Mucosa of descending colon (tissue), 3 donors: ENCODE results near the gene BUD23. TPM values are rescaled to one million over a fixed set of nuclear protein-coding genes. Genes with fewer than 3 reads are reported as not detected.
A peak's percentile ranks its signal among the peaks of the same experiment; 100 is the strongest.

Source experiments
- ATAC-seq: fragments of 200-7000 bp; cut with Tn5 transposase; one replicate; pipeline ENCODE4 v1.9.1; 2020; ENCODE audit warnings: mild to moderate bottlenecking, moderate library complexity
- DNase-seq, 3 donors: peaks; one replicate each; pipeline ENCODE4 v3.0.0-alpha.2; 2020
- H3K36me3 ChIP-seq: fragments of 200-600 bp; one replicate; pipeline ENCODE4 v1.8.0; 2021; ENCODE audit warnings: low read depth, mild to moderate bottlenecking
- H3K4me1 ChIP-seq: fragments of 200-600 bp; one replicate; pipeline ENCODE4 v1.8.0; 2021; ENCODE audit warnings: low read depth, mild to moderate bottlenecking
- H3K4me3 ChIP-seq: fragments of 200-600 bp; one replicate; pipeline ENCODE4 v1.8.0; 2021; ENCODE audit warnings: mild to moderate bottlenecking
- H3K9me3 ChIP-seq: fragments of 200-600 bp; one replicate; pipeline ENCODE4 v1.8.0; 2021; ENCODE audit warnings: mild to moderate bottlenecking
- CTCF ChIP-seq: fragments of 200-600 bp; IDR thresholded peaks from one replicate; pipeline ENCODE4 v1.8.0; 2022; ENCODE audit warnings: antibody characterized with exemption, mild to moderate bottlenecking
- intact Hi-C, 2 donors: fragments of 100-400 bp; cut with DNase I in 1 of 2; cut with micrococcal nuclease in 1 of 2; formaldehyde crosslinking; loops; one replicate each; pipeline versions ENCODE4 v1.11.0 to v1.11.1; 2022; cut with DNase I, micrococcal nuclease
- total RNA-seq, 3 donors: library from RNA; stranded (reverse); fragmentation: NEBNext Ultra II Directional in 2 of 3; extraction: Animal tissue kit (Norgen Biotek cat#: 25700) in 2 of 3; gene quantifications; one replicate each; pipeline versions ENCODE4 v1.2.1 to v1.2.4, GENCODE V29; 2021 to 2023
- donor health status: DM: no; HTN: no; CAD: no; lungs with moderate emphysema.
- donor health status: DM: no; HTN: no; CAD: no.
- donor health status: DM: no; HTN: yes; CAD: no.

BUD23 gene
- total RNA-seq, 3 donors from 2014 or later: 38.4 to 61.2 (median 43.0) TPM

GRCh38 chr7:73736885-73737284 lies 53.5 kb downstream of the BUD23 start:
- H3K36me3 ChIP-seq: no peaks in the 10 kb centered on the region
- peak in 2 of 3 donors; percentile 55 to 60 for DNase-seq
- intact Hi-C loops: loop anchor here in 1 of 2 donors (5.0 kb wide), 1 partner anchor 130 kb away; no protein-coding TSS in a partner anchor
- H3K4me3 ChIP-seq: no peak overlapping the region
- no peak for ATAC-seq
- H3K9me3 ChIP-seq: no peaks in the 10 kb centered on the region
- no peak for TF ChIP-seq CTCF
- peaks cover 39% of the 10 kb centered on the region for H3K4me1 ChIP-seq

- intact Hi-C loops: loop anchor here in 1 of 2 donors (5.0 kb wide), 1 partner anchor 130 kb away; no protein-coding TSS in a partner anchor
- peak overlapping the region; percentile 86 for H3K4me3 ChIP-seq
- no peaks in the 10 kb centered on the region for H3K36me3 ChIP-seq
- DNase-seq (peak in 2 of 3 donors; percentile 57 to 67), ATAC-seq (no peak)
- H3K9me3 ChIP-seq: no peaks in the 10 kb centered on the region
- peaks cover 47% of the 10 kb centered on the region for H3K4me1 ChIP-seq
- TF ChIP-seq CTCF: no peak
These were observed 54.3 kb downstream of the BUD23 start for GRCh38 chr7:73737491-73738219.

GRCh38 chr7:73738220-73738611 lies 54.8 kb downstream of the BUD23 start:
- Histone ChIP-seq H3K4me3 (peak overlapping the region; percentile 86), H3K36me3 (no peaks in the 10 kb centered on the region), H3K9me3 (no peaks in the 10 kb centered on the region), H3K4me1 (peaks cover 51% of the 10 kb centered on the region)
- ATAC-seq (peak; percentile 40), DNase-seq (peak; percentile 83 to 87 (median 86))
- intact Hi-C loops: loop anchor here in 1 of 2 donors (5.0 kb wide), 1 partner anchor 131 kb away; no protein-coding TSS in a partner anchor
- TF ChIP-seq CTCF: no peak

GRCh38 chr7:73738612-73739386 lies 55.4 kb downstream of the BUD23 start, which contains the start of gene ABHD11:
ABHD11 (minus strand) TSS chr7:73738802; CDS start chr7:73738770, 32 bp downstream.
- ATAC-seq (peak; percentile 70), DNase-seq (peak; percentile 99)
- intact Hi-C loops: loop anchor here in 1 of 2 donors (5.0 kb wide), 1 partner anchor 131 kb away; no protein-coding TSS in a partner anchor
- no peak for TF ChIP-seq CTCF
- Histone ChIP-seq H3K9me3 (no peaks in the 10 kb centered on the region), H3K4me1 (peaks cover 56% of the 10 kb centered on the region), H3K36me3 (no peaks in the 10 kb centered on the region), H3K4me3 (peak within 1 kb of the TSS; percentile 86)

- intact Hi-C loops: loop anchor here in 1 of 2 donors (5.0 kb wide), 1 partner anchor 132 kb away; no protein-coding TSS in a partner anchor
- Histone ChIP-seq H3K4me1 (peaks cover 56% of the 10 kb centered on the region), H3K36me3 (no peaks in the 10 kb centered on the region), H3K9me3 (no peaks in the 10 kb centered on the region), H3K4me3 (peak overlapping the region; percentile 56)
- TF ChIP-seq CTCF: no peak
- DNase-seq: peak in 1 of 3 donors; percentile 58
- ATAC-seq: no peak
These were observed 56.0 kb downstream of the BUD23 start for GRCh38 chr7:73739387-73739767.
